H1 (cell line): Measurements from ENCODE around the gene ABHD11. TPM values are rescaled to one million over a fixed set of nuclear protein-coding genes. Genes with fewer than 3 reads are reported as not detected.

Source experiments
- ATF2 ChIP-seq: IDR thresholded peaks from 2 replicates; pipeline ENCODE4 v1.6.1; 2012; ENCODE audit warnings: low read length, inconsistent platforms
- CREB1 ChIP-seq: IDR thresholded peaks from 2 replicates; pipeline ENCODE4 v1.6.1; 2012; ENCODE audit warnings: inconsistent platforms
- CTBP2 ChIP-seq: IDR thresholded peaks from 2 replicates; pipeline ENCODE4 v1.7.0; 2011; ENCODE audit warnings: borderline replicate concordance, mild to moderate bottlenecking, moderate library complexity, mixed read lengths, low read length; ENCODE audit not compliant: insufficient read depth, insufficient read length
- GABPA ChIP-seq: IDR thresholded peaks from 2 replicates; pipeline ENCODE4 v1.6.1; 2011; ENCODE audit warnings: mild to moderate bottlenecking, low read length, moderate library complexity, borderline replicate concordance; ENCODE audit not compliant: insufficient read depth
- GTF2F1 ChIP-seq: IDR thresholded peaks from 2 replicates; pipeline ENCODE4 v1.6.1; 2012; ENCODE audit warnings: low read depth, low read length, improper control_type of control experiment, borderline replicate concordance
- JUN ChIP-seq: IDR thresholded peaks from 2 replicates; pipeline ENCODE4 v1.6.1; 2011; ENCODE audit warnings: low read depth, mild to moderate bottlenecking, improper control_type of control experiment, low read length
- KDM4A ChIP-seq: IDR thresholded peaks from one replicate; pipeline ENCODE4 v1.7.1; 2012; ENCODE audit warnings: low read depth, mild to moderate bottlenecking, moderate library complexity, low read length, inconsistent platforms; ENCODE audit not compliant: severe bottlenecking
- KDM5A ChIP-seq: fragments of 200-600 bp; IDR thresholded peaks from 2 replicates; pipeline ENCODE4 v1.7.1; 2012; ENCODE audit warnings: mild to moderate bottlenecking, low read length, inconsistent platforms, mixed read lengths
- NANOG ChIP-seq: IDR thresholded peaks from 2 replicates; pipeline ENCODE4 v1.6.1; 2011; ENCODE audit warnings: low read length, low read depth, mild to moderate bottlenecking, inconsistent platforms; ENCODE audit not compliant: insufficient read depth, poor library complexity, severe bottlenecking
- NRF1 ChIP-seq: IDR thresholded peaks from 2 replicates; pipeline ENCODE4 v1.6.1; 2011; ENCODE audit warnings: mild to moderate bottlenecking, low read depth, low read length, improper control_type of control experiment
- POLR2AphosphoS5 ChIP-seq: IDR thresholded peaks from 2 replicates; pipeline ENCODE4 v1.6.1; 2011; ENCODE audit warnings: low read depth, low read length
- SAP30 ChIP-seq: fragments of 300-600 bp; sonication (generic); IDR thresholded peaks from 2 replicates; pipeline ENCODE4 v1.7.1; 2012; ENCODE audit warnings: low read length, moderate library complexity, mild to moderate bottlenecking, inconsistent platforms; ENCODE audit not compliant: insufficient read depth, insufficient replicate concordance
- SIN3A ChIP-seq, 2 experiments: IDR thresholded peaks in 1 of 2; conservative IDR thresholded peaks in 1 of 2; 2 replicates each; pipeline ENCODE4 v1.6.1; 2011 to 2012; ENCODE audit warnings: low read length in 2 of 2, improper control_type of control experiment in 1 of 2, low read depth in 1 of 2, mild to moderate bottlenecking in 1 of 2
- SIX5 ChIP-seq: IDR thresholded peaks from 2 replicates; pipeline ENCODE4 v1.6.1; 2011; ENCODE audit warnings: mild to moderate bottlenecking, low read depth, low read length
- SP2 ChIP-seq: IDR thresholded peaks from 2 replicates; pipeline ENCODE4 v1.6.1; 2012; ENCODE audit warnings: mild to moderate bottlenecking, low read length, inconsistent platforms
- SUZ12 ChIP-seq: fragments of 200-600 bp; sonication (generic); IDR thresholded peaks from 2 replicates; pipeline ENCODE4 v1.6.1; 2012; ENCODE audit warnings: mild to moderate bottlenecking, inconsistent platforms, low read length, moderate library complexity, mixed read lengths
- USF2 ChIP-seq: IDR thresholded peaks from 2 replicates; pipeline ENCODE4 v1.6.1; 2011; ENCODE audit warnings: low read length, improper control_type of control experiment
- polyA plus RNA-seq, 7 experiments: library from polyadenylated mRNA; depleted of rRNA in 3 of 7; stranded (reverse) in 5 of 7; unstranded in 2 of 7; fragments of >200 nt in 5 of 7; fragments of 200-250 nt in 2 of 7; gene quantifications; 1 replicate in 5 of 7; 2 replicates in 1 of 7; 4 replicates in 1 of 7; pipeline versions ENCODE4 v1.2.1 to v1.2.3, GENCODE V29; 2011 to 2013; ENCODE audit warnings: missing spikeins in 2 of 7, mixed read lengths in 2 of 7
- total RNA-seq: library from RNA; stranded (reverse); fragmentation: NEBNext Ultra II Directional; extraction: Animal tissue kit (Norgen Biotek cat#: 25700); gene quantifications from 2 replicates; pipeline ENCODE4 v1.2.1, GENCODE V29; 2021

The ABHD11 gene
- total and polyA plus RNA-seq, 2 of the 8 experiments (the other 6 are each of a cell fraction or from before 2014, with no cell fraction given): 19.8 to 42.2 TPM

GRCh38 chr7:73741600-73741999, 3.0 kb upstream of the ABHD11 start (continued):
- TF ChIP-seq GABPA: no peak
- TF ChIP-seq KDM5A: no peak
- TF ChIP-seq CREB1: peak; percentile 60
- TF ChIP-seq ATF2: peak; percentile 48; the same call in 1 of the 2 replicates
- 0 out of 2 replicates have a peak, but pooled peaks have one; percentile 43 for TF ChIP-seq JUN
- peak; percentile 78 for TF ChIP-seq NANOG
- TF ChIP-seq GTF2F1: no peak
- TF ChIP-seq CTBP2: no peak
- peak; percentile 97 for TF ChIP-seq POLR2AphosphoS5
- TF ChIP-seq NRF1: no peak
- no peak for TF ChIP-seq SIN3A (conservative IDR thresholded peaks at IDR 0.05 in 1 of 2, IDR thresholded peaks at IDR 0.05 in 1 of 2; ENCODE audit: low read depth in 1 of 2, low read length in 2 of 2)
- TF ChIP-seq SIX5: no peak
- no peak for TF ChIP-seq SUZ12
- no peak for TF ChIP-seq USF2
- TF ChIP-seq SAP30: no peak
- no peak for TF ChIP-seq KDM4A
- TF ChIP-seq SP2: no peak
